SJCRH30 (cell line): ENCODE measurements around the gene MYO5A. TPM values are rescaled to one million over a fixed set of nuclear protein-coding genes. Genes with fewer than 3 reads are reported as not detected.
"Not testable (repeated sequence)": the region's sequence is repeated elsewhere in the genome, so short reads cannot be mapped to it uniquely, and the experiment has no call there.

Experiments
- DNase-seq, 2 experiments: peaks; one replicate each; pipeline ENCODE4 v3.0.0-alpha.2; 2015 to 2020
- H3K27ac ChIP-seq: fragments of 250-450 bp; sonication (Bioruptor Pico); 2 replicates; pipeline ENCODE4 v1.5.1; 2020; ENCODE audit warnings: mild to moderate bottlenecking, moderate library complexity
- H3K27me3 ChIP-seq: fragments of 250-450 bp; sonication (Bioruptor Pico); 2 replicates; pipeline ENCODE4 v1.5.1; 2020; ENCODE audit warnings: mild to moderate bottlenecking, moderate library complexity
- H3K36me3 ChIP-seq: fragments of 250-450 bp; sonication (Bioruptor Pico); 2 replicates; pipeline ENCODE4 v1.5.1; 2020; ENCODE audit warnings: mild to moderate bottlenecking, moderate library complexity
- H3K4me1 ChIP-seq: fragments of 250-450 bp; sonication (Bioruptor Pico); 2 replicates; pipeline ENCODE4 v1.5.1; 2020; ENCODE audit warnings: mild to moderate bottlenecking, moderate library complexity
- H3K4me3 ChIP-seq: fragments of 250-450 bp; sonication (Bioruptor Pico); 2 replicates; pipeline ENCODE4 v1.5.1; 2020; ENCODE audit warnings: mild to moderate bottlenecking, moderate library complexity
- H3K9me3 ChIP-seq: fragments of 250-450 bp; sonication (Bioruptor Pico); replicated peaks from 2 replicates; pipeline ENCODE4 v1.5.1; 2020; ENCODE audit warnings: mild to moderate bottlenecking, moderate library complexity
- total RNA-seq: library from RNA; depleted of rRNA; stranded (reverse); fragments of >200 nt; shearing (Covaris generic); gene quantifications from 2 replicates; pipeline ENCODE4 v1.2.3, GENCODE V29; 2014

The MYO5A gene
- total RNA-seq, 1 experiment from 2014 or later = 15.2 TPM

DNA sequence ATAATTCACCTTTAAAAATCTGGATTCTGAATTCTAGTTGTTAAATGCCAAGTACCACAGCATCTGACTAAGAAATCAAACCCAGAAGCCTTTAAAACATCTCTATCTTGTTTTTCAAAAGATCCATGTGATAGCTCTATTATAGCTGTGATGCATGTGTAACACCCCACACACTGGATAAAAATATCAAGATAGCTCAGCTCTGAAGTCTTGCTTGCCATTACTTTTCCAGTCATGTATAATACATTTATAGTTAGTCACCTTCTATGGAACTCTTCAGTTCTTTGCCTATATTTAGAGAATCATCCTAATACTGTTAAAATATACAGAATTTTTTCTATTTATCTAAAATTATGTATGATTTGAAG is 28.6 kb upstream of the MYO5A start:
- Histone ChIP-seq H3K9me3 (no peaks in the 10 kb centered on the region), H3K27ac (no peak overlapping the region), H3K36me3 (peaks cover 44% of the 10 kb centered on the region), H3K4me3 (no peak overlapping the region), H3K4me1 (no peaks in the 10 kb centered on the region), H3K27me3 (no peaks in the 10 kb centered on the region)
- no peak for DNase-seq

DNA sequence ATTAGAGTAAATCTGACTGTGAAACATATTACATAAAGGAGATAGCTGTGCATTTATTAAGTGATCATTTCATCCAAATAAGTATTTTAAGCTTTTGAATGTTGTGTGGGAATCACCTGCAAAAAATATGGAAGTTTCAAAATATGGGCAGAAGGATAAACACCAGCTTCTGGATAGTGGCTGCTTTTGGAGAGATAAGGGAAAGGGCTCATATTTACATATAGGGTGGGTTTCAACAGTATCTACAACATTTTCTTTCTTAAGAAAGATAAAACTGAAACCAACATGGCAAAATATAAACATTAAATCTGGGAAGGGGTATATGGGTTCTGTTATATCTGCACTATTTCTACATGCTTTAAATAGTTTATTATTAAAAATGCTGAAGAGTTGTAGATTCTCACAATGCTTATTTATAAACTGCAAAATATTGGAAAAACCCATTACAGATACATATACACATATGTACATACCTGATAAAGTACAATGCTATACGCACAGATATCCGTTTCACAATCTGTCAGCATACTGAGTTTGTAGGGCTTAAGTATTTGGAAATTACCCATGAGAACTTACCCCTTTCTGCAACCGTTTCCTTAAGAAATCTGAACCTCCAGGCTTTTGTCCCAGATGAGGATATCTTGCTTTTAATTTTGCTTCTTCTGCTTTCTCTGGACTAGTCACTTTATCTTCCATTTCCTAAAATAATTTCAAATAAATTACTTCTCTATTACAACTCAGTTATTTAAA is 28.0 kb upstream of the MYO5A start:
- H3K36me3 ChIP-seq = peaks cover 49% of the 10 kb centered on the region
- H3K4me3 ChIP-seq = no peak overlapping the region
- DNase-seq = no peak
- no peak overlapping the region for H3K27ac ChIP-seq
- H3K4me1 ChIP-seq = no peaks in the 10 kb centered on the region
- H3K9me3 ChIP-seq = no peaks in the 10 kb centered on the region
- H3K27me3 ChIP-seq = no peaks in the 10 kb centered on the region

DNA sequence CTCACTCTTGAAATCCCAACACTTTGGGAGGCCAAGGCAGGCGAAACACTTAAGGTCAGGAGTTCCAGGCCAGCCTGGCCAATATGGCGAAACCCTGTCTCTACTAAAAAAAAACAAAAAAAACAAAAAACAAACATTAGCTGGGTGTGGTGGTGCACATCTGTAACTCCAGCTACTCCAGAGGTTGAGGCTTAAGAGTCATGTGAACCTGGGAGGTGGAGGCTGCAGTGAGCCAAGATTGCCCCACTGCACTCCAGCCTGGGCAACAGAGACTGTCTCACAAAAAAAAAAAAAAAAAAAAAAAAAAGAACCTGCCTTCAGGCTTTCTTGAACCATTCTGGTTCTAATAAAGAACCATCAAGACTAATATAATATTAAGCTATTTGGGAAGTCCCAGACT is 23.6 kb upstream of the MYO5A start:
- no peak for DNase-seq
- no peak overlapping the region for H3K27ac ChIP-seq
- no peak overlapping the region for H3K4me3 ChIP-seq
- H3K4me1 ChIP-seq = no peaks in the 10 kb centered on the region
- H3K9me3 ChIP-seq = no peaks in the 10 kb centered on the region
- peaks cover 62% of the 10 kb centered on the region for H3K36me3 ChIP-seq
- H3K27me3 ChIP-seq = no peaks in the 10 kb centered on the region

DNA sequence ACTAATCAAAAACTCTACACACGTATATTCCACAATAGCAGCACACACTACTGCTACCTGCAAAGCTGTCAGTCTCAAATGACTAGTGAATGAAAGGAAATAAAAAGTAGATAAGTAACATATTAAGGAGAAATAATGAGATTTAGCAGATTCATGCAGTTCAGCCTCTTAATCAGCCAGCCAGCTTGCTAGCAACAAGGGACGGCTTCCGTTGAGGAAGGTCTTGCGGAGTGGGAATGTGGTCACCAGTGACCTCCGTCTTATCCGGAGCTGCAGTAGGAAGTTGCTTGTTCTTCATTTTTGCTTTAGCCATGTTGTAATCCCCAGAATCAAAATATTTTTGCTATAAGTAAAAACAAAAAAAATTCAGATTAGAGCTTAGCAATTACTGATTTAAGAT is 23.1 kb upstream of the MYO5A start:
- peaks cover 61% of the 10 kb centered on the region for H3K36me3 ChIP-seq

DNA sequence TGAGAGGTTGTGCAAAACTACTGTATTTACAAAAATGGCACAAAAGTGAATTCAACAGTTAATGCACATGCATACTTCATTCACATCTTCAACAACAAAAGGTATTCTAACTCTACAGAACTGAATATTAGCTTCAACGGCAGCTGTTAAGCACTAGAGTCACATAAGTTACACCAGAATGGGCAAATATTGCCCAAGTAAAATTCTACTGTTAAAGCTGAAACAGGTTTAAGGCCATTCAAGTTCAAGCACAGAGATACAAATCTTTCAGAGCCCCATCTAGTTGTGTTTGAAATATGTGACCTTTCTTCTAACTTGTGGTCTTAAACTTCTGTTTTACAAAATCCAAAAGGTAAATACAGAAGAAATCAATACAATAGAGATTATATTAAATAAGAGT is 22.5 kb upstream of the MYO5A start:
- not testable (repeated sequence) for DNase-seq, H3K4me3 ChIP-seq, H3K27me3 ChIP-seq, H3K27ac ChIP-seq, H3K9me3 ChIP-seq, H3K4me1 ChIP-seq
- H3K36me3 ChIP-seq = peaks cover 61% of the 10 kb centered on the region

More for the DNA sequence above, 23.1 kb upstream of the MYO5A start:
- Histone ChIP-seq H3K4me1 (no peaks in the 10 kb centered on the region), H3K4me3 (no peak overlapping the region), H3K27me3 (no peaks in the 10 kb centered on the region), H3K9me3 (no peaks in the 10 kb centered on the region), H3K27ac (no peak overlapping the region)
- DNase-seq = no peak

DNA sequence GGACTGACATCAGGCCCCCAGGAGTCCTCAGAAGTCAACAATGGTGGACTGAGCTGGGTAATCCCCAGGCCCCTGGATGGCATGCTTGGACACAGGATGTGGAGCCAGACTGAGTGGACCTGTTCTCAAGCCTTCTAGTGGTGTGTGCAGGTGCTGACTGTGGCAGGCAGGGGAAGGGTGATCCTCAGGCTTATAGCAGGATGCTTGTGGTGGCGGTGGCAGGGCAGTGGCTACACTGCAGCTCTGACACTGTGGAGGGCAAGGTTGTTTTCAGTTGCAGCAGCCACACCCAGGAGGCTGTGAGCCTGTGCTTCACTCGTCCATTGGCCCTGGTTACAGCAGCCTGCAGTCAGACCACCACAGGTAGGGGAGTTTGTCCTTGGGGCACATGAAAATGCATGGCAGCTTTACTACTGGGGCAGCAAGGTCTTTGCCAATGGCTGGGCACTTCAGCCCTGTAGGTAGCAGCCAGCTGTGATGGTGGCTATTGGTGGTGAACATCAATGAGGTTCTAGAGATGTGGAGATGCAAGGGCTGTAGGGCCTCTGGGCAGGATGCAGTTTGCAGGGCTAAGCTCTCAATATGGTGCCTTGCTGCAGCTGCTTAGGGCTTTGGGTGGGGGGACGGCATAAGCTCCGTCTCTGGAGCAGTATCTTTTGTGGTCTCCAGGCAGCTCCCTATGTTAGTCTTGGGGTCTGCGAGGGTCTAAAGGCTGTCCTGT is 17.5 kb upstream of the MYO5A start:
- Histone ChIP-seq H3K36me3 (peaks cover 39% of the 10 kb centered on the region), H3K4me3 (no peak overlapping the region), H3K27me3 (no peaks in the 10 kb centered on the region), H3K27ac (no peak overlapping the region), H3K4me1 (no peaks in the 10 kb centered on the region; the same call in 1 of the 2 replicates), H3K9me3 (0 out of 2 replicates have a peak, but pooled peaks cover 2% of the 10 kb centered on the region)
- no peak for DNase-seq

DNA sequence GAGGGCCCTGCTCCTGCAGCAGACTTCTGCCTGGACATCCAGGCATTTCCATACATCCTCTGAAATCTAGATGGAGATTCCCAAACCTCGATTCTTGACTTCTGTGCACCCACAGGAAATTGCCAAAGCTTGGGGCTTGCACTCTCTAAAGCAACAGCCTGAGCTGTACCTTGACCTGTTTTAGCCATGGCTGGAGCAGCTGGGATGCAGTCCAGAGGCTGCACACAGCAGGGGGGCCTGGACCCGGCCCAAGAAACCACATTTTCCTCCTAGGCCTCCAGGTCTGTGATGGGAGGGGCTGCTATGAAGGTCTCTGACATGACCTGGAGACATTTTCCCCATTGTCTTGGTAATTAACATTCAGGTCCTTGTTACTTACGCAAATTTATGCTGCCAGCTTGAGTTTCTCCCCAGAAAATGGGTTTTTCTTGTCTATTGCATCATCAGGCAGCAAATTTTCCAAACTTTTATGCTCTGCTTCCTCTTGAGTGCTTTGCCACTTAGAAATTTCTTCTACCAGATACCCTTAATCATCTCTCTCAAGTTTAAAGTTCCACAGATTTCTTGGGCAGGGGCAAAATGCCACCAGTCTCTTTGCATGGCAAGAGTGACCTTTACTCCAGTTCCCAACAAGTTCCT is 11.8 kb upstream of the MYO5A start:
- Histone ChIP-seq H3K4me3 (no peak overlapping the region), H3K9me3 (0 out of 2 replicates have a peak, but pooled peaks cover under 1% of the 10 kb centered on the region), H3K27me3 (no peaks in the 10 kb centered on the region), H3K4me1 (no peaks in the 10 kb centered on the region; the same call in 1 of the 2 replicates), H3K36me3 (no peaks in the 10 kb centered on the region; the same call in 1 of the 2 replicates), H3K27ac (no peak overlapping the region)
- no peak for DNase-seq

DNA sequence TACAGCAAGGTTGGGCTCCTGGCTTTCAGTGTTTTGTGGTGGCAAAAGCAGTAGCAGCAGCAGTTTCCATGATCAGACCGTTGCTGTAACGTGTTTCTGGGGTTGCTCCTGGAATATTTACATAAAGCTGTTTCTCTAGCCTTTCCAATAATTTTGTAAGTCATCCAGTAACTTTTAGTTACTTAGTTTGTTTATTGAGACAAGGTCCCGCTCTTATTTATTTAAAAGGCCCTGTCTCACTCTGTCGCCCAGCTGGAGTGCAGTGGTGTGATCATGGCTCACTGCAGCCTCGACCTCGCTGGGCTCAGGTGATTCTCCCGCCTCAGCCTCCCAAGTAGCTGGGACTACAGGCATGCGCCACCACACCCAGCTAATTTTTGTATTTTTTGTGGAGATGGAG is 8.8 kb upstream of the MYO5A start:
- no peak overlapping the region for H3K4me3 ChIP-seq
- DNase-seq = no peak
- H3K9me3 ChIP-seq = no peaks in the 10 kb centered on the region

DNA sequence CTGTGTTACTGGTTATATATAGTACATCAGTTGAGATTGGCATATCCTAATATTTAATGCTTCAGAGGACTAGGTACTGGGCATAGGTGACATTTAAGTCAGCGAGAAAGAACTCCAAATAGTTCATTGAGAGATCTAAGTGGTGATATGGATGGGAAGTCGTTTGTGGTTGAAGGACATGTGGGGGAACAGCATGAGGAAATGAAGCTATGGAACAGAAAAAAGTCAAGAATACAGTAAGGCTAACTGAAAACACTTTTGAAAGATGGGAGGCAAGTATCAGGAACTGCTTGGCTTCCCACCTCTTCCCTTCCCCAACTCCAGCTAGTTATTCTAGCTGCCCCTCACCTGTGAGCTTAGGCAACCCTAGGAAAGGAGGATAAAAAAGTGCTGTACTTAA is 3.7 kb upstream of the MYO5A start:
- no peak overlapping the region for H3K4me3 ChIP-seq
- H3K27ac ChIP-seq = no peak overlapping the region
- H3K4me1 ChIP-seq = peaks cover 4% of the 10 kb centered on the region
- no peaks in the 10 kb centered on the region for H3K27me3 ChIP-seq
- no peaks in the 10 kb centered on the region for H3K36me3 ChIP-seq
- H3K9me3 ChIP-seq = no peaks in the 10 kb centered on the region
- DNase-seq = no peak

More for the DNA sequence above, 8.8 kb upstream of the MYO5A start:
- Histone ChIP-seq H3K27ac (no peak overlapping the region), H3K36me3 (no peaks in the 10 kb centered on the region), H3K4me1 (no peaks in the 10 kb centered on the region; the same call in 1 of the 2 replicates), H3K27me3 (no peaks in the 10 kb centered on the region)

DNA sequence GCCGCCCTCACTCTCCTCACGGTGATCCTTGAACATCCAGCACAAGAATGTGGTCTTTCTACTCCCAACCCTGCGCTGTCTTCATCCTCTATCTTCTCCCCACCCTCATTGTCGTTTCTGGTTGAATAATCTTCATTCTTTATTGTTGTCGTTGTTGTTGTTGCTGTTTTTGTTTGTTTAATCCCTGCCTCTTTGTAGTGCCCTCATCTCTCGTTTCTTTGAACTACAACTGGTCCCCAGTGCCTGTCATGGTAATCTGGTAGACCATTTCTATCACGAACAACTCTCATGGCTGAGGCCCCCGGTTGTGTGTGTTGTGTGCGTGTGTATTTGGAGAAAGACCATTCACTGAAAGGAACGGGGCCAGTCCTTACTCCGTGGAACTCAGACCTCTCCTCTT is 1.3 kb upstream of the MYO5A start:
- H3K4me1 ChIP-seq = peaks cover 6% of the 10 kb centered on the region
- no peak for DNase-seq
- H3K36me3 ChIP-seq = no peaks in the 10 kb centered on the region
- H3K27me3 ChIP-seq = no peaks in the 10 kb centered on the region
- H3K4me3 ChIP-seq = no peak overlapping the region
- no peaks in the 10 kb centered on the region for H3K9me3 ChIP-seq
- no peak overlapping the region for H3K27ac ChIP-seq

DNA sequence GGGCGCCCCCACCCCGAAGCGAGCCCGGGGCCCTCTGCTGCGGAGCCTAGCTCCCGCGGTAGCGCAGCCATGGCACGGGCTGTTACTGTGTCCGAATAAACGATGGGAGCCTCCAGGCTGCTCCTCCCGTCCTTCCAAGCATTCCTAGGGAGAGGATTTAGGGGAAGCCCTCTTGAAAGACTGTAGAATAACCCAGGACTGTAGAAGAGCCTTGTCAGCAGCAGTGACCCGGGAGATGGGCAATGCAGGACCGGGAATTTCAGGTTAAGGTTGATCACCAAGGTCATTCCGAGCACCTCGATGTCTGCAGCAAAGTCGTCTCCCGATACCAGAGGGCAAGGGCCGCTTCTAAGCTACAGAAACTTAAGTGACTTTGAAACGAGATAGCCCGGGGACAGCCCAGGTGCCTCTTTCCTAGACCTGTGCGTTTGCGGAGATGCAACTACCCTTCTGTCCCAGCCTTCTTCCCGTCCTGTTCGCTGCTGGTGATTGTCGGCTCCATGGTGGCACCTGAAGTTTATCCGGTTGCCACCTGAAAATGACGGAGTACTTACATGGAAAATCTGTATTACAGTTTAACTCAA is 753 bp upstream of the MYO5A start:
- Histone ChIP-seq H3K27me3 (no peaks in the 10 kb centered on the region), H3K4me1 (peaks cover 6% of the 10 kb centered on the region), H3K4me3 (peak overlapping the region; percentile 91), H3K36me3 (no peaks in the 10 kb centered on the region), H3K9me3 (no peaks in the 10 kb centered on the region), H3K27ac (no peak overlapping the region)
- no peak for DNase-seq

DNA sequence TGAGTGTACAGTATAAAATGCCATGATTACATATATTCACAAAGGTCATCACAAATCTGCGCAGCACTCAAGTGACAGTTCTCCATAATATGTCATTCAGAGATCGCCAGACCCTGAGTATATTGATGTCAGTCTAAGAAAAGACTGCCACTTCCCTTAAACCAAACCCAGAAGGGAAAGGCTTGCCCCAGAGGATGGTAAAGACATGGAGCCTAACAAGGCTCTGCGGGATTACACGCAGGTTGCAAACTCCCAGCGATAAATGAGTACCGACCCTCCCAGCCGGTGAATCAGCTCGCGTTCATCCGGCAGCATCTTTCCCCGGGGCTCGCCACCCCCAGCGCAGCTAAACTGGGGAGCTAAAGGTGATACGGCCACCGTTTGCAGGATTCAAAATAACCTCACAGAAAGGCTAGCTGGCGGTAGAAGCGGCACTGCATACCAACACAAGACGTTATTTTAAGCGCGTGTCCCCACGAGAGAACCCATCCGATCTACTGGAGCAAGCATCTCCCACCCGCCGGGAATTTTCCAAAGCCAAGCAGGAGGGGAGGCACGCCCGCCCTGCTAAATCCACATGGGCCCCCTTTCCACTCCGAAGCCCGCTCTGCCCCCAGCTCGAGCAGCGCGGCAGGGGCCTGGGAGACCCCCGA is 643 bp downstream of the MYO5A start:
- H3K27ac ChIP-seq = no peak overlapping the region; the same call in 1 of the 2 replicates
- no peaks in the 10 kb centered on the region for H3K27me3 ChIP-seq
- H3K4me1 ChIP-seq = peaks cover 6% of the 10 kb centered on the region
- no peaks in the 10 kb centered on the region for H3K9me3 ChIP-seq
- peak in 1 of 2 experiments; percentile 17 for DNase-seq
- no peaks in the 10 kb centered on the region for H3K36me3 ChIP-seq
- peak overlapping the region; percentile 91 for H3K4me3 ChIP-seq

DNA sequence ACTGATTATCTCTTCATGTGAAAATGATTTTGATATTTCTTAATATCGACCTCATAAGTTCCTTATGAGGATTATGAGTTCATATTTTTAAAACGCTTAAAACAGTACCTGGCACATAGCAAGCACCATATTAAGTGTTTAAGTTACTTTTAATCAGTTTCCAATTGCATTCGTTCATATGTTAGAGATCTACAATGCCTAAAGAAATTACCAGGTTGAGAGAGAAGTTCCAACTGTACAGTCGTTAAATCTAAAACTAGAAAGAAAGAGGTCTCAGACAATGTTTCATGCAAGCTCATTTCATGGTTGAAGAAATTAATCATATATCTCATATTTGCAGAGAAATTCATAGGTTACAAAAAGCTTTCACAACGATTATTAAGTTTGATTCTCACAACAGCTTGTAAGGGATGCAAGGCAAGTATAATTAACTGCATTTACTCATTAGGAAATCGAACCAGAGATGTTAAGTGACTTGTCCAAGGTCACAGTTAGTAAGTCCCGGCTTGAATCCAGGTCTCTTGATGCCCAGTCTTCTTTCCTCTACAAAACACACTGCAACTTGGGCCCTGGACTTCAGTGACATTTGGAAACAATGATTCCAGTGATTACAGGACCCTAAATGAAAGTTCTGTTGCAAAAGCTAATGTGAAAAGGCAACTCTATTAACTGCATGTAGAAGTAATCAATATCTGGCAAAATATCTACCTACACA is 1.3 kb downstream of the MYO5A start:
- Histone ChIP-seq H3K27me3 (no peaks in the 10 kb centered on the region), H3K4me1 (peaks cover 6% of the 10 kb centered on the region), H3K4me3 (peak overlapping the region; percentile 91; the same call in 1 of the 2 replicates), H3K36me3 (no peaks in the 10 kb centered on the region), H3K27ac (no peak overlapping the region), H3K9me3 (no peaks in the 10 kb centered on the region)
- DNase-seq = no peak
